GM19328 (cell line): ENCODE results near the gene NIPSNAP3A.

Source experiments
- ATAC-seq: cut with Tn5 transposase; IDR thresholded peaks from one replicate; pipeline ENCODE4 v1.9.1; 2021; ENCODE audit warnings: mild to moderate bottlenecking, moderate library complexity; ENCODE audit not compliant: unreplicated experiment

NIPSNAP3A gene

GRCh38 chr9:104805441-104805840 is 58.0 kb downstream of the NIPSNAP3A start:
- no peak for ATAC-seq

GRCh38 chr9:104808035-104808614 is 60.6 kb downstream of the NIPSNAP3A start:
- ATAC-seq, result no peak
